Stimulated activated CD8-positive, alpha-beta memory T cell treated with anti-CD3 and anti-CD28 coated beads, Interleukin-7, amount 100 ng/mL, for 24 hours (primary cell): Measurements from ENCODE around the gene ATP9B.

Experiments used
- DNase-seq: peaks from one replicate; pipeline ENCODE4 v3.0.0-alpha.2; 2020; ENCODE audit warnings: low read depth

The ATP9B gene

DNA sequence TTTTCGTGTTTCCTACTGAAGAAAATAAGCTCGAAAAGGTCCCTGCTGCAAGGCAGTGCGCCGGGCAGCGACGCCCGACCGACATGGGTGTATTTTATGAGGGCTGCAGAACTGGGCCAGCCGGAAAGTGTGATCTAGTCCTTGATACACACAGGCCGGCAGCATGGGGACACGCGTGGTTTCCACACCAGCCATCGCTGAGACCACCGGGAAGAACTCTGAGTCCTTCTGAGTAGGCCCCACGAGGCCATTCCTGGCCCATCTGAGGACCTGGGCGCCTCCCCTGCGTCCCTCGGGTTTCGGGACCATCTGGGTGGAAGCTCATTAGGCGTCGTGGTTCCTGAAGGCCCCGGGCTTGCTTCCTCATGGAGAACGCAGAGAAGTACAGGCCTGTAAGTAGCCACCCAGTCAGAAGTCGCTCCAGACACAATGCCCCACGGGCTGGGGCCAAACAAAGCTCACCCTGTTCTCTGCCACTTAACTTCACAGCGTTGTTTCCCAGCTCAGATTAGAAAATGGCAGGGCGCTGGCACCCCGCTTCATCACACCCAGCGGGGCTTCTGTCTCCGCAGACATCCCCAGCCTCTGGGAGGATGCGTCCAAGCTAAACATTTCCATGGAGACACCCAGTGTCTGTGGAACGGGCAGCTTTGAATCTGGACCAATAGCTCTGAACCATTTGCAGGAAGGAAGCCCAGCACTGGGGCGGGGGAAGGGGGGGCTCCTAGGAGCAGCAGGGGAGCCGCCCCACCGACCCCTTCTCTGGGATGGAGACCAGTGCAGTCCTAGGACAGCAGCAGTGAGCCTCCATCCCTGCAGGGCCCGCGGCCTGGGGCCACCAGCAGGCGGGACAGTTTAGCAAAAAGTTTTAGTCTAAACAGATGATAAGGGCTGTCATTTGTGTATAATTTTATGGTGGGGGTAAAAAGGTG is 328.9 kb downstream of the ATP9B start:
- no peak for DNase-seq

DNA sequence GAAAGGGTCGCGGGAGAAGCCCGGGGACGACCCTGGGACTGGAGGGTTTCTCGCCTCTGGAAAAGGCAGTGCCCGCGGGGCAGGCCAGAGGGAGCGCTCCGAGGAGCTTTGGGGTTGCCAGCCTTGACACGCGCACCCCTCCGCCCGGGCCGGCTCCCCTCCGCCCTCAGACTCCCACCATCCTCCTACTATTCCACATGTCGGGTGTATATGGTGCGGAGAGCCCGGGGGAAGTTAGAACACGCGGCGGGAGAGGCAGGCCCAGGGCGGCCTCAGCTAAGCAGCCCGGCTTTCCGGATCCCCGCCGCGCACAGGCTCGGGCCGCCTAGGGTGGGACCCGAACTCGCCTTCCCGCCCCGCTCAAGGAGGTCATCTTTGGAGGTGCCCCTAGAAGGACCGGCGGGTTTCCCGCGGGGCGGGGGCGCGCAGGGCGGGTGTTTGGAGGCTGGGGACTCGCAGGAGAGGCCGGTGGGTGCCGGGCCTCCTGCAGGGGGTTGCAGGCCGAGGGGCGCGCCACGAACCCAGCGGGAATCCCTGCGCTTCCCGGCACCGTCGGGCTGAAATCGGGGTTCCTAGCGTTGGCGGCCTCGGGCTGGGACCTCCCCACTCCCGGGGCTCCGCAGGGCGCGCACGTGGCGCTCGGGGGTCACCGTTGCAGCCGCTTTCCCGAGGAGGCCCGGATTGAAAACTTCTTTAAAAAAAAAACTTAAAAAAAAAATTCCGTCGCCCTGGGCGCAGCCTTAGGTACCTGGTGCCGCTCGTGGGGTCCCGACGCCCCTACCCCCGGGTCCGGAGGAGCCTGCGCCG is 330.3 kb downstream of the ATP9B start:
- no peak for DNase-seq

DNA sequence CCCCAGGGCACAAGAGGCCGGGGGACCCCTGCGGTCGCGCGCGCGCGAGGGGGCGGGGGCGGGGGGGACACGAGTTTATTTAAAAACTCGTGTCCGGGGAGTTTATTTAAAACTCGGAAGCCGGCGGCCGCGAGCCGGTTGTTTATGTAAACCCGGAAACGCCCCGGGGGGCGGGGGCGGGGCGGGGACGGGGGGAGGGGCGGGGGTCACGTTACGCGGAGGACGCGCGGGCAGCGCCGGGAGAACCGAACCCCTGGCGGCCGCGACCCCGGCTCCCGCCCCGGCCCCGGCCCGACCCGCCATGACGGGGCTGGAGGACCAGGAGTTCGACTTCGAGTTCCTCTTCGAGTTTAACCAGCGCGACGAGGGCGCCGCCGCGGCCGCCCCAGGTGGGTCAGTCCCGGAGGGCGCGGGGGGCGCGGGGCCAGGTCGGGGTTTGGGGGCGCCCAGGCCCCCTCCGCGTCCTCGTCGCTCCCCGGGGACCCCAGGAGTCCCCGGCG is 330.9 kb downstream of the ATP9B start:
- DNase-seq = peak; percentile 58

DNA sequence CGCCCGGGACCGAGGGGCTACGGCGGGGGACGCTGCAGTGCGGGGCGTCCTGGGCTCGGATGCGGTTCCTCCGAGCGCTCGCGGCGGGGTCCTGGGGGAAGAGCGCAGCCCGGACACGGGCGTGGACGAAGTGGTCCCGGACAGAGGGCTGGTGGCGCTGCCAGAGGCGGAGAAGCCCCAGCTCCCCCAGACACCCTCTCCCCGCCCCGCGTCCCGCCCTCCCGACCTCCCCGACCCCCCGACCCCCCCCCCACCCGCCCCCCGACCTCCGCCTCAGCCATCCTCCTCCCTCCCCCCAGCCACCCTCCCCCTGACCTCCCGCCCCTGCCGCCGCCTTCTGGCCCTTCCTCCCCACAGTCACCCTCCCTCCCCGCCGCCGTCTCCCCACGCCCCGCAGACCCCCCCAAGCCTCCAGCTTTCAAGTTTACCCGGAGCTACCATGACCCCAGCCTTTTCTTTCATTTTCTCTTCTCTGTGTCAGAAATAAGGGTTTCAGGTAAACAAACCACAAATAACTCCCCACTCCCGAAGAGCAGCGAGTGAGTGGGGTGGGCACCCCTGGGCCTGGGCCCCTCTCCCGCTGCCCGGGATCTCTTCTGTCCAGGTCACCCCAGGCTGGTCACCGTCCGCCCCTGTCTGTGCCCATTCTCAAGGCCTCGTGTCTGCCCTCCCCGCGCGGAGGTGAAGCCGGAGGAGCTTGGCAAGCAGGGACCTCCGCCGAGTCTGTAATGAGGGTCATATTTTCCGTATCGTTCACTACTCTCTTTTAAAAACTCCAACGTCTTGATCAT is 331.6 kb downstream of the ATP9B start:
- DNase-seq = no peak

DNA sequence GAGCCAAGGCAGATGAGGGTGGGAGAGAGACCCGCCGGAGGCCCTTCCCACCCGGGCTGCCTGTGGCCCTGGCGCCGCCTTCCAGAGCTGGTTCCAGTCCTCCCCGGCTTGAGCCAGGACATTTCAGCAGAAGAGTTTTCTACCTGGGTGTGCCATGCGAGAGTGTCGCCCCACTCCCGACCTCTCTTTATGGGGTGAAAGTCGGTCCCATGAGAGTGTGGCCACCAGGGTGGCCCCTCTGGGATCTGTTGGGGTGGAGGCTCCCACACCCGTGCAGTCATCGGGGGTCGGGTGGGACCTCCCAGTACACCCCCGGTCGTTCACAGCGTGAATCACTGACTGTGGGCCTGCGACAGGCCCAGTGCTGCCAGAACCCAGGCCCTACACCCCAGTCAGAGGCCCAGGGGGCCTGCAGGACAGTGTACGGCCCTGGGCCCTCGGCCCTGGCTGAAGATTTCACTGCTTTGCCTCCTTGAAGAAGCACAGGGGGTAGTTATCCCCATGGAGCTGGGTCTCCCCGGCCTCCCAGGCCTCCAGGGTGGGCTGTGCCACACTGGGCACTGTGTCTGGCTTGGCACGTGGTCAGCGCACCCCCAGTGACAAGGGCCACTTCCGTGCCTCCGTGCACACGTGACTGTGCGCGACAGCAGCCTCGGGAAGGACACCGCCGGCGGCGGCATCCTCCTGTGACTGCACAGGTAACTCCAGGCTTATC is 332.5 kb downstream of the ATP9B start:
- DNase-seq = no peak

DNA sequence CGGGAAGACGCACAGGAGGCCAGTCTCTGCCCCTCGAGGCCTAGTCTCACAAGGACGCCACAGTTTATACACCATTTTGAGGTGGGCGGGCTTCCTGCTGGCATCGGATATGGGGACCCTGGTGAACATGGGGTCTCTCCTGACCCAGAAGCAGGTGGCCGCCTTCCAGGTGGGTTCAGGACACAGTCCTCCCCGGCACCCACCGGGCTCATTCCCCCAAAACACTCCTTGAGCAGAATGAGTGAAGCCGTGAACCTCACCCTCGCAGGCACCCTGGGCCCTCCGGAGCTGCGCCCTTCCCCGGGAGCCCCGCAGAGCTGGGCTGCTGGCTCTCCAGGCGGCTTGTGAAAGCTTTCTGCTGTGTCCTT is 333.0 kb downstream of the ATP9B start:
- DNase-seq = no peak

DNA sequence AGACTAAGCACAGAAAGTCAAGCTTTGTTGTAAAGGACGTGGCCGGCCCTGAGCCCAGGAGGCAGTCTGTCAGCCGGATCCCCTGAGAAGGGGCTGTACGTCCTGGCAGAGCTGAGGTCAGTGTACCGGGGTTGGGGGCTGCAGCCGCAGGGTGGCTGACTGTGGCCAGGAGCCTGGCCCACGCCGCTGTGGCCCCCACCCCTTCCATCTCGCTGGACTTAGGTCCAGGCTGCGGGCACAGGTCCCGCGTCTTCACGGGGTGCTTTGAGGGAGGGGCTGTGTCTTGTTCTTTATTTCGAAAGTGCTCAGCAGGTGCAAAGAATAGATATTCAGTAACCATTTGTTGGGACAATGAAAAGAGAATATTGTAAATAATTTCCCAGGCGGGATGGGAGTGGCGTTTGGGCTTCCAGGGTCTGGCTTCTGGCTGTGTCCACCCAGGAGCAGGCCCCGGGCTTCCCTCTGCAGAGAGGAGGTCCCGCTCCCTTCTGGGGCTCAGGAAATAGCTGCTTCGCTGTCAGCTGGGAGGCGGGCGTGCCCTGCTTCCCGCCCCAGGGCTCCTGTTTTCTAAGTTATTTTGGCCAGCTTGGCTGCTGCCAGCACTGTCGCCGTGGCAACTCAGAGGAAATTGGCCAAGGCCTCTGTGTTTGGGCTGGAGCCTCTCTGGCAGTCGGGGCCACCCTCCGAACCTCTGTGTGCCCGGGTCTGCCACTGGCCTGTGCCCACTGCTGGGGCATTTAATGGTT is 334.0 kb downstream of the ATP9B start:
- DNase-seq = no peak

DNA sequence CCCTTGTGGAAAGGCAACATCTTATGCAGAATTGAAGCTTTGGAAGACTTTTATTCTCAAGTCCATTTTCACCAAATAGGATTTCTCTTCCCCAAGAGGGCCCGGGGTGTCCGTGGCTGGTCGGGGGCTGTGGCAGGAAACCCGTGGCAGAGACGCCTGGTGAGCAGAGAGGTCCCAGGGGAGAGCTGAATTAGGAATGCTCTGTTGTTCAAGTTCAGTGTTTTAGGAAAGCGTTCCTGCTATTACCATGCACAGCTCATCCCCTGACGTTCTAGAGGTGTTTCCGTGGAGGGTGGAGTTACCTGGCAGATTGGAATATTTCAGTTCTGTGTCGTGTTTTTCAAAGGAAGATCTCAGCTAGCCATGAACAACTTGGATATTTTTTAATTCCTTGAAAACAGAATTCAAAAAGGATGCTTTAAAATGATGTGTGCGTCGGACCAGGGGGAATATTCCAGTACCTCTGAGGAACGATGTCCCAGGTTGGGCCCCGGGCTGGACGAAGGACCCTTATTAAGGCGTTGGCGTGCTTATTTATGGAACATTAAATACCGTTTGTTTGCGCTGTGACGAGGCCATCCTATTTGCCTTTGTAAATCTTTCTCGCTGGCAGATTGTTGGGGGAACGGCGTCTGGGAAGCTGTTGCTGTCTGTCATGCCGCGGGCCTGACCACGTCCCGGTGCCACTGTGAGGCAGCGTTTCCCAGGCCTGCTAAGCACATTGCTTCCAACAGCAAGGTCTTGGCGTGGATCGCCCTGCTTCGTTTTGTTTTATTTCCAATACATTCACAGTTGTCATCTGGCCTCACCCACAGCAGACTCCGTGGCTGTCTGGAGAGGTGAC is 334.8 kb downstream of the ATP9B start:
- DNase-seq = no peak

DNA sequence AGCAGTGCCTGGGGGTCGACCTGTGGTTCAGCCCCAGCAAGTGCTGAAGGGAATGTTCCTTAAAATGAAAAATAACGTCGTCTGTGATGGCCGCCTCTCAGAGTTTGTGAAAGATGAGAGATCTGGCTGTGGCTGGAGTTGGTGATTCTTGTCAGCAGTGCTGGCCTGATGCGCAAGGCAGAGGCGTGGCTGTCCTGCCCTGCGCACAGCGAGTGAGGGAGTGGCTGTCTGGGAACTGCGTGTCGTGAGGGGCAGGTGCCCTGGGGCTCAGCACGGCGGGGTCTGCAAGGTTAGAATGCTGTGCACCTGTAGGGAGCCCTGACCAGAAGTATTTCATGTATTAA is 335.3 kb downstream of the ATP9B start:
- no peak for DNase-seq

DNA sequence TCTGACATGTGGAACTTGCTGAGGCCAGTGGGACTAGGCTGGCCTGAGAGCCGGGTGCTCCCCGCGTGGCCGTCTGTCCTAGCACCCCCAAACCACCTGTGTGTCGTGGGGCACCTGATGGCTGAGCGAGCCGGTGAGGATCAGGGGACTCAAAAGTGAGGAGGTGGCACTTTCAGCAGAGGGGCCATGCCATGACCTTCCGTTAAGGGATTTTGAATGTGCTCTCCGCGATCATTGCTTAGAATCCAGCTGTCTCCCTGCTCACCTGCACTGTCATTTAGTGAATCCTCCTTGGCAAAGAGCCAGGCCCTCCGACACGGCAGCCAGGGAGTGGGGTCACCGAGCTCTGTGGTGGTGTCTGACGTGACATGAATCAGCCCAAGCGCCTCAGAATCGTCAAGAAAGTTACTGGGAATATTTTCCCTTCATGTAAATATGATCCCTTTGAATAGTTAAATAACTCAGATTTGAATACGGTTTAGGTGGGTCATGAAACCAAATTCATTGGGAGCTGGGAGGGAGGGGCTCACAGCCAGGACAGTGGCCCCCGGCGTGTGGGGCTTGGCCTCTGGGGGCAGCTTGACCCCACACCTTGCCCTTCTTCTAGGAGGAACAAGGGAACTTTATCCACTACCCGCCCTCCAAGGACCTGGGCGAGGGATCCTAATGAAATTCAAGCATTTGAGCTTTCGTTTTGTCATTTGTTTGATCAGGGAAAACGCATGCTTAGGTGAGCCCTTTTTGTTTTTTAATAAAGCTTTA is 336.0 kb downstream of the ATP9B start:
- no peak for DNase-seq

DNA sequence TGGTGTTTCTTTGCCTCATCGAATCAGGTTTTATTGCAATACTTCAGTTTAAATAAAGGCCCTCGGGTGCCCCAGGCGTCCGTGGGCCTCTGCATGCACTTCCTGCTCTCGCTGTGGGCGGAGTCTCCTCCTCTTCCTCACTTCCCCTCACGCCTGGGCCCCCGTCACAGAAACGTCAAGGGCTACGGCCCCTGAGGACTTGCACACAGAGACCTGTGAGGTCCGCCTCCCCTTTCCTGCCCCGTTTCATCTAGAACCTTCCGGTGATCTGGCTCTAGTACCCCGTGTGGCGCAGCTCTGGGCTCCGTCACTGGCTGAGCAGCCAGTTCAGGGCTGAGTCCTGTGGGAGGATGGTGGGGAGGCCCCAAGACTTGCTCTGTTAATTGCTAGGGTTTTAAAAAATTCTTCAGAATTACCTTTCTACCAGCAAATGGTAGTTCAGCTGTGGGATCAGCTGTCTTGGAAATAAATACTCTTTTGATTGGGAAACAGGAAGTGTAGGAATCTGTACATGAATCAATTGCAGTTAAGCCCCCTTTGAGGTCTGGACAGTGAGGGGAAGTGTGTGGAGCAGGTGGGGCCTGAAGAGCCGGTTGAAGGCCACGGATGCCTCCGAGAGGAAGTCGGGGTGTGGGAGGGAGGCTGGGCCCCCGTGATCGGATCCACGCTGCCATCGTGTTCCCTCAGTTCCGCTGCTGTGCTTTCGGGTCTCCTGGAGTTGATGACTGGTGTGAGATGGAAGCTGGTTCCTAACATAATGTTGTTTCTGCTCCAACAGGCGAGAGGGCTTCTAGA is 336.8 kb downstream of the ATP9B start:
- peak; percentile 64 for DNase-seq

DNA sequence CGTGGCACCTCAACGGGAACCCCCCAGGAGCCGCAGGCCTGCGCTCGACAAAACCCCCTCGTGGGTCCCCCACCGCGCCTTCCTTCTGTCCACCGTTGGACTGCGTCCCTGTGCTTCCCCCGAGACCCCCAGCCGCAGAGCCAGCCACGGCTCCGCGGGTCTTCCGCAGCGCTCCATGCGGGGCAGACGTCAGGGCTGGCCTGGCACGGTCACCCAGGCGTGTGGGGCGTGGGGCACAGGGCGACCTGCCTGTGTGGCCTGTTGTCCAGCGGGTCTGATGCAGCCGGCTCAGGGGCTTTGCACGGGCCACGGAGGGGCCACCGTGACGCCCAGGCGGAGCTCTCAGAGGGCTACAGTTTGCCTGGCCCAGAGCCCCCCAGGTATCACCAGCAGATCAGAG is 337.5 kb downstream of the ATP9B start:
- no peak for DNase-seq

DNA sequence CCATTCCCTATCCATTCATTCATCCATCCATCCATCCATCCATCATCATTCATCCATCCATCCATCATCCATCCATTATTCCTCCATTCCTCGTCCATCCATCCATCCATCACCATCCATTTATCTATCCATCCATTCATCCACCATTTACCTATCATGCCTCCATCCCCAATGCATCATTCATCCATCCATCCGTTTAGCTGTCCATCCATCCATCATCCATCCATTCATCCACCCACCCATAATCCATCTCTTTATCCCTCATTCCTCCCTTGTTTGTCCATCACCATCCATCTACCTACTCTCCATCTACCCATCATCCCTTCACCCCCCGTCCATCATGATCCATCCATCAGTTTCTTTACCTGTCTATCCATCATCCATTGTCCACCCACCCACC is 340.1 kb downstream of the ATP9B start:
- DNase-seq = no peak

DNA sequence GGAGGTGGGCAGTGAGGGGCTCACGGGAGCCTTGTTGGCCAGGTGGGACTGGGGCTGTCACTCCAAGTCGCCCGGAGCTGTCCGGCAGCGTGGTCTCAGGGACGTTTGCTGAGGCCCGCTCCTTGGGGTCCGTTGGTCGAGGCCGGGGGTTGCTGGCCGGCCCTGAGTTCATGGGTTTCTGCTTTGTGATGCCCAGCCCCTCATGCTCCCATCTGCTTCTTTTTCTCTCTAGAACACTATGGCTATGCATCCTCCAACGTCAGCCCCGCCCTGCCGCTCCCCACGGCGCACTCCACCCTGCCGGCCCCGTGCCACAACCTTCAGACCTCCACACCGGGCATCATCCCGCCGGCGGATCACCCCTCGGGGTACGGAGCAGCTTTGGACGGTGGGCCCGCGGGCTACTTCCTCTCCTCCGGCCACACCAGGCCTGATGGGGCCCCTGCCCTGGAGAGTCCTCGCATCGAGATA is 341.0 kb downstream of the ATP9B start:
- DNase-seq = no peak

DNA sequence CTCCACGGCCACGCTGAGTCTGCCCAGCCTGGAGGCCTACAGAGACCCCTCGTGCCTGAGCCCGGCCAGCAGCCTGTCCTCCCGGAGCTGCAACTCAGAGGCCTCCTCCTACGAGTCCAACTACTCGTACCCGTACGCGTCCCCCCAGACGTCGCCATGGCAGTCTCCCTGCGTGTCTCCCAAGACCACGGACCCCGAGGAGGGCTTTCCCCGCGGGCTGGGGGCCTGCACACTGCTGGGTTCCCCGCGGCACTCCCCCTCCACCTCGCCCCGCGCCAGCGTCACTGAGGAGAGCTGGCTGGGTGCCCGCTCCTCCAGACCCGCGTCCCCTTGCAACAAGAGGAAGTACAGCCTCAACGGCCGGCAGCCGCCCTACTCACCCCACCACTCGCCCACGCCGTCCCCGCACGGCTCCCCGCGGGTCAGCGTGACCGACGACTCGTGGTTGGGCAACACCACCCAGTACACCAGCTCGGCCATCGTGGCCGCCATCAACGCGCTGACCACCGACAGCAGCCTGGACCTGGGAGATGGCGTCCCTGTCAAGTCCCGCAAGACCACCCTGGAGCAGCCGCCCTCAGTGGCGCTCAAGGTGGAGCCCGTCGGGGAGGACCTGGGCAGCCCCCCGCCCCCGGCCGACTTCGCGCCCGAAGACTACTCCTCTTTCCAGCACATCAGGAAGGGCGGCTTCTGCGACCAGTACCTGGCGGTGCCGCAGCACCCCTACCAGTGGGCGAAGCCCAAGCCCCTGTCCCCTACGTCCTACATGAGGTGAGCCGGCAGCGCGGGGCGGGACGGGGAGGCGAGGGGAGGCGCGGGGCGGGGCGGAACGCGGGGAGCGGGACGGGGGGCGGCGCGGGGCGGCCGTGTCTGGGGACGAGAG is 341.8 kb downstream of the ATP9B start:
- DNase-seq = no peak

DNA sequence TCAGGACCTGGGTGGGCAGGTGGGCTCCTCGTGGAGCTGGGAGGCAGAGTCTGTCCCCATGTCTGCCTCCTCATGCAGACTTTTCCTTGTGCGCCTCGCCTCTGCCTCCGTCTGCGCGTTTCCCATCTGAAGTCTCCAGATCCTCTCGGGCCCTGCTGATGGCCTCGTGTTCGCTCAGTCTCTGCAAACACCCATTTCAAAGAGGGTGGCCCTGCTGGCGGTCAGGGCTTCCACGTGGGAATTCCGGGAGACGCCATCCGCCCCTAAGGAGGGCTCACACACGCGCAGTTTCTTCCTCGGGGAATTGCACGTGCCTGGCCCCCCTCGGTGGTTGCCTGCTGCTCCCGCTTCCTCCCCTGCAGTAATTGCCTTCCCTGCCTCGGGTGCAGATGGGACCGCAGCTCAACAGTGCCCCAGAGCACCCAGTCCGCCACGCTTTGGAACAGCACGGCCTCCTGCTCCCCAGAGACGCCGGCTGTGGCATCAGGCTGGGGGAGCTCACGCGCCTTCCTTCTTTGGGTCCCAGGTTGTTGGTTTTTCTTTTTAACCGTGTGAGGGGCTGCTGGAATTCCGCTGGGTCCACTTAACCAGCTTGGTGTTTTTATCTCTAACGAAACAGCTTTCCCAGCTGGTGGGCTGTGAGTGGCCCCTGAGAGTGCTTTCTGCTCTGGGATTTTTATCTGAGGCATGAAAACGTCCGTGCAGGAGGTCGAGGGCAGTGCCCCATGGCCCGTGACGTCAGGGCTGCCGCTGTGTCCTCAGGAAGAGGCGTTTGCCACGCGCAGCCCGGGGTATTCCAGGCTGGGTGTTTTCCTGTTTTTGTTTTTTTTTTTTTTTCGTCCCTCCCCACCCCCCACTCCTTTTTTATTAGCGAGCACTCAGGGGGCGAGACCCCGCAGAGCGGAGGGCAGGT is 342.7 kb downstream of the ATP9B start:
- no peak for DNase-seq
